ENCODE results near the gene HELZ.
"Not testable (repeated sequence)": the region's sequence is repeated elsewhere in the genome, so short reads cannot be mapped to it uniquely, and the experiment has no call there.

Gene HELZ

GRCh38 chr17:67262435-67263117 is 17.6 kb upstream of the HELZ start:
- no peak for DNase-seq

DNA sequence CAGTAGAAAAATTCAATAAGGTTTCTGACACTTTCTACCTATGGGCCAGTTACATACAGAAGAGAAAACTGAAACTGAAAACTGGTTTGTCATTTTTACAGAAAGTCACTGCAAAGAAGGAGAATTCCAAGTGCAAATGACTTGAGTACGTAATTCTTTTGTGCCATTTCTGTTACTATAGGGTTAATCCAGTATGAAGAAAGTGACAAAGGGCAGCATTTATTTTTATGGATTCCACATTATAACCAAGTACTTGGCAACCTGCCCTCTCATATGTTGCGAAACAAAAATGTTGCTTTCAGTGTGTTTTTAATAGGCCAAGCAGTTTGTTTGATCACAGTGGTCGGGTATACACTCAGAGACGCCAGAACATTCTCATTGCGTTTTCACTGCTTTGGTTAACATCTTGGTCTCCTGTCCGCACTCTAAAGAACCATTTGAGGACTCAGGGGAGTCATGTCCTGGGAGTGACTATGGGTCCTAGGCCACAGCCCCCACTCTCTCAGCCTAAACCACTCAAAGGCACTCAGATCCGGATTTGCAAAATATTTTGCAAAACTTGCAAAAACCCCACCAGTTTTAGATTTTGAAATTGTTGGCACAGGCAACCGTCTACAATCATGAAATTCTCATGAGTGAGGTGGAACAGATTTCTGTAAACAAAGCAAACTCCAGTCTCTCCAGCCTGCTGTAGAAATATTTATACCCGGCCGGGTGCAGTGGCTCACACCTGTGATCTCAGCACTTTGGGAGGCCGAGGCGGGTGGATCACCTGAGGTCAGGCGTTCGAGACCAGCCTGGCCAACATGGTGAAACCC is 15.4 kb upstream of the HELZ start:
- DNase-seq, result no peak

- no peak for DNase-seq
These were observed 13.9 kb upstream of the HELZ start for GRCh38 chr17:67258821-67259468.

DNA sequence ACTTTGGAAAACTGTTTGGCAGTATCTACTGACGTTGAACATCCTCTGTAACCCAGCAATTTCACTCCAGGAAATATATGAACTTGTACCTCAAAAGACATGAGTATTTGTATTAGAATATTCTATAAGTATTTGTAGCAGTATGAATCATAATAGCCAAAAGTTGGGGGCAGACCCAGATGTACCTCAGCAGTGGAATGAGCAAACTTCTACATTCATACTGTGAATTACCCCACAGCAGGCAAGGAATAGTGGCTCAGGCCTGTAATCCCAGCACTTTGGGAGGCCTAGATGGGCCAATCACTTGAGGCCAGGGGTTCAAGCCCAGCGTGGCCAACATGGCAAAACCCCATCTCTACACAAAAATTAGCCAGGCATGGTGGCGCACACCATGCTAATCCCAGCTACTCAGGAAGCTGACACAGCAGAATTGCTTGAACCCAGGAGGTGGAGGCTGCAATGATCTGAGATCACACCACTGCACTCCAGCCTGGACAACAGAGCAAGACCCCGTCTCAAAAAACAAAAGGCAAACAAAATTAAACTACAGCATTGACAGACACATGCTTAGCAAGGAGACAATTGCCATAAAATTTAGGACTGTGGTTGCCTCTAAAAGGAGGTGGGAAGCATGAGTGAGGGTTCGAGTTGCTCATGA is 11.2 kb upstream of the HELZ start:
- no peak for DNase-seq

DNA sequence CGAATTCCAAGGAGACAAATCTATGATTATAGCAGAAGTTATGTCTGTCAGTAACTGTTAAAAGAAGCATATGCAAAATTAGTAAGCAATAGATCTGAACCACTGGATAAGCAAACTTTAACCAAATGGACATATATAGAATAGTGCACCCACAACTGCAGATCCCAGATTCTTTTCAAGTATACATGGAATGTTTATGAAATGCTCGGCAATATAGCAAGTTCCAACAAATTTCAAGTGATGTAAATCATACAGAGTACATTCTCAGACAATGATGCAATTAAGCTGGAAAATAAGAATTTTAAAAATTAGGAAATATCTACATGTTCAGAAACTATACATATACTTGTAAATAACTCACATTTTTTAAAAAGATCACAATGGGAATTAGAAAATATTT is 8.4 kb upstream of the HELZ start:
- DNase-seq, result no peak

- DNase-seq, result not testable (repeated sequence)
These were observed 6.6 kb upstream of the HELZ start for GRCh38 chr17:67251586-67251985.

GRCh38 chr17:67248291-67248690 is 3.3 kb upstream of the HELZ start:
- no peak for DNase-seq

- no peak for DNase-seq
These were observed 2.5 kb upstream of the HELZ start for GRCh38 chr17:67247416-67247900.

GRCh38 chr17:67246653-67247415 is 1.8 kb upstream of the HELZ start:
- DNase-seq, result no peak

DNA sequence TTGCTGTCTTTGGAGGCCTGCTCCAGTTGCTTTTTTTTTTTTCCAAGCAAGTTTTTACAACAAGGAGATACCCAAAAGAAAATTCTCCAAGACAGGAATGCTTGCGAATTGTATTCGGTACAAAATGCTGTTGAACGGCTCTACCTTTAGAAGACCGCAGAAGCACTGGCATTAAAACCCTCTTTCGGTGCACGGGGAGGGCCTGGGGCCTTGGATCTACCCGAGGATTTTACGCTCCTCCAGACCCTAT is 1.3 kb upstream of the HELZ start:
- DNase-seq, result no peak

DNA sequence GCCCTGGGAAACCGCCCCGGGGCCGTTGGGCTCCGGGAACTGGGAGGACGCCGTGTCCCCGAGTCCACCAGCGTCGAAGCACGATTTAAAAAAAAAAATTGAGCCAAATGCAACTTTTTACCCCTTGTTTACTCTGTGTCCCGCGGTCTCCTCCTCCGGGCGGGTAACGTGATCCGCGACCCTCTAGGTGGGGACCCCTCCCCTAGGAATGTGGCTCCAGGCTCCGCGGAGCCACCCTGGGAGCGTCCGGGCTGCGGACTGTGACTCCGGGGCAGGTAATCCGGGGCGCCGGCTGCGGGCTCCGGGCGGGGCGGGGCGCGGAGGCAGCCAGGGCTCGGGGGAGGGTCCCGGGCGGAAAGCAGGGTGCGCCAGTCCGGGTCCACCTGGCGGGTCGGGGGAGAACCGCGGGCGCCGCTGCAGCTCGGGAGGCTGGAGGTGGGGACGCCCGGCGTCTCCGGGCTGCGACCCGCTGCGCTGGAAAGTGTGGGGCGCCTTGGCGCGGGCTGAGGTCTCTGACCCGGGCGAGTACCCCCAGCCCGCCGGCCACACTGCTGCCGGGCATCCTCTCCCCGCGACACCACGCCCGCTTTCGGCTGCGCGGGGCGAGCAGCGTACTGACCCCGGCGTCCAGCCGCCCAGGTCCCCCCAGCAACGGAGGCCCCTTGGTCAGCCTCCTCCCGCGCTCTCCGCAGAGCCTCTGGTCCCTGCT is 852 bp upstream of the HELZ start:
- DNase-seq, result no peak

- no peak for DNase-seq
These were observed 444 bp downstream of the HELZ start for GRCh38 chr17:67244431-67245072.

- no peak for DNase-seq
These were observed 1.7 kb downstream of the HELZ start for GRCh38 chr17:67243284-67243683.

- DNase-seq, result no peak
These were observed 3.2 kb downstream of the HELZ start for GRCh38 chr17:67241719-67242341.

DNA sequence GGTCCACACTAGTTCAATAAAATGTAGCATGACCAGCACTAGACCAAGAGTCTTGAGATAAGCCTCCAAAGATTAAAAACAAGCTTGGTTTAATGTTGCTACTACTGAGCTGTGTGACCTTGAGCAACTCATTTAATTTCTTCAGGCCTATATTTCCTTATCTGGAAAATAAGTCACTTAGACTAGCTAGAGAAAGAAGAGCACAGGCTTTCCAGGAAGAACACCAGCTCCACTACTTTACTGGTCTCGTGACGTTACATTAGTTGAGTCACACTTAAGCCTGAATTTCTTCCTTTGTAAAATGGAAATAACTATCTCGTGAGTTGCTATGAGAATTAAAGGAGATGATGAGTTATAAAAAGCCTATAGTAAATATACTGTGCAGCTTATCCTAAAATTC is 5.4 kb downstream of the HELZ start:
- DNase-seq, result no peak

- DNase-seq, result no peak
These were observed 6.0 kb downstream of the HELZ start for GRCh38 chr17:67238991-67239390.

GRCh38 chr17:67232441-67232840 is 12.6 kb downstream of the HELZ start:
- DNase-seq, result no peak

DNA sequence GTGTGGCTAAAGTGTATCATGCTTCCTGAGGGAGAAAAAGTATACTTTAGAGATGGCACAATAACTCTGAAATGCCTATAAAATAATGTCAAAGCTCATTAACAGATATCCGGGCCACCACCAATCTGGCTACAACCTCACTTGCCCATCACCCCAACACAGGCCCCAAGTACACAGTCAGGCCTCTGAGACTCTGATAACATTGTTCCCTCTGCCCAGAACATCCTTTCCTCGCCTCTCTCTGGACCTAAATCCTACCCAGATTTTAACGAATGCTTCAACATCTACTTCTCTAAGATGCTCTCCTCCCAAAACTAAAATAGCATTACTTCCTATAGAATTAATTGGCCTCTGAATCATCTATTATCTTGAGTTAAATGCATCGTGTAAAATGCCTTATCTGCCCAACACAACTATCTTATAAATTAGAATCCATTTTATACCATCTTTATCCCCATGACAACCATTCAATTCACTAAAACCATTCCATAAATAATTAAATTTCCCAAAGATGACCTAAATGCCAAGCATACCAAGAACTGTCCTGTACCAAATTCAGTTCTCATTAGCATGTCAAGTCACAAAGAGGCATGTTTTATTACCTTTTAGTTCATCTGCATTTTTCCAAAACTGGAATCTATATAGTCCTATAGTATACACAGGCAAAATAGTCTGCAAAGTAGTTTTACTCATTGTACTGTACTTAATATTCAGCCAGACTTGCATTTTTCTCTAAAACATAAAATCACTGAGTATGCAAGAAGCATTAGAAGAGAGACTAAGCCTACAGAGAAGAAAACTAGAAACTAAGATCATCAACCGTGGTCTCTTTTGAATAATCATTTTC is 15.7 kb downstream of the HELZ start:
- DNase-seq, result no peak

DNA sequence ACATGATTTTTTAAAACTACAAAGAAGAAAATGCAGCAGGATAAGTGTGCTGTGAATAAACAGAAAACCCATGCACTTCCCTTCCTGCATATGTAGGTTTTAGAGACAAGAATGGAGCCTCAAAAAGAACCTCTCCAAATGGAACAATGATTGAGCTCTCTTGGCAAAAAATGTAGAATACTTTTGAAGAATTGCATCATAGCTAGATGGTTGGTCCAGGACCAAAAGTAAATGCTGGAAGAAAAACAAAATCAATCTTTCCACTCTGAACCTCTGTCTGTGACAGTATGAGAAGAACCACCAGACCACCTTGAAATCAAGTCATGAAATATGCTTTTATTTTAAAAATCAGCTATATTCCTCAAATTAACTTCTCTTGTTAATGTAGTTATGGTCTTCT is 17.5 kb downstream of the HELZ start:
- DNase-seq, result no peak

GRCh38 chr17:67225316-67225715 is 19.7 kb downstream of the HELZ start:
- DNase-seq, result no peak
